HG02642 (cell line): ENCODE results near the gene PHACTR3.

Source experiments
- ATAC-seq: cut with Tn5 transposase; IDR thresholded peaks from one replicate; pipeline ENCODE4 v1.9.1; 2021; ENCODE audit warnings: mild to moderate bottlenecking; ENCODE audit not compliant: unreplicated experiment, poor library complexity

PHACTR3 gene

GRCh38 chr20:59784365-59784764, 180.0 kb downstream of the PHACTR3 start:
- no peak for ATAC-seq

- ATAC-seq: no peak
These were observed 180.7 kb downstream of the PHACTR3 start for GRCh38 chr20:59784791-59785668.

- ATAC-seq: no peak
These were observed 181.3 kb downstream of the PHACTR3 start for GRCh38 chr20:59785669-59785959.

GRCh38 chr20:59785986-59786795, 181.9 kb downstream of the PHACTR3 start:
- ATAC-seq: no peak

DNA sequence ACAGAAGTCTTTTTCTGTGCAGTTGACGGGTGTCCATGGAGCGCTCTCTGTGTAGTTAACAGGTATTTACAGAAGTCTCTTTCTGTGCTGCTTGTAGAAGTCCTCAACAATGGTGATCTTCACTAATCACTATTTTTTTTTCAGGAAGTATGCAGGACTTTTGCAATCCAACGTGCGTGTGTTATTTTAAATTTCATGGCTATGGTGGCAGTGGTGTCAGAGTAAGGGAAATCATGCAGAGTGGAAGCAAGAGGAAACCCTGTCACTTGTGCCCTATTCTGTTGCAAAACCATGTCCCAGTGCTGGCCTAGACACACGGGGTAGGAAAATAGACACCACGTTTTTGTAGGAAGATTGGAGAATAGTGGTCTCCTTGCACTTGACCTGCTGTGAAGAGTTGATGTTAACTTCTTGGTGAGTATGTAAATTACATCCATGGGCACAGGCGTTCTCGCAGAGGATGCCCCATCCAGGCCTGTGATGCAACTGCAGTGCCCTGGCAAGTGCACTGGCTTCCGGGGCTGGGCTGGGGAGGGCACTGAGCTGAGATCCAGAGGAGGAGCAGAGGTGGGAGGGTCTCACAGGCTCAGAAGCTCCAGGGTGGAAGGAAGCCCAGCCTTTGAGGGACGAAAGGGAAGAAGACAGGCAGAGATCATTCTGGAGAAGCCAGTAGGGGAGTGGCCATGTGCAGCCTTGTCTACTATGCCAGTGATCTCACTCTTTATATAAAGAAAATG, 182.6 kb downstream of the PHACTR3 start:
- ATAC-seq: no peak

- no peak for ATAC-seq
These were observed 183.2 kb downstream of the PHACTR3 start for GRCh38 chr20:59787538-59787890.

GRCh38 chr20:59788196-59788735, 183.9 kb downstream of the PHACTR3 start:
- no peak for ATAC-seq

GRCh38 chr20:59788811-59789397, 184.6 kb downstream of the PHACTR3 start:
- ATAC-seq: no peak

GRCh38 chr20:59789686-59790085, 185.3 kb downstream of the PHACTR3 start:
- no peak for ATAC-seq

DNA sequence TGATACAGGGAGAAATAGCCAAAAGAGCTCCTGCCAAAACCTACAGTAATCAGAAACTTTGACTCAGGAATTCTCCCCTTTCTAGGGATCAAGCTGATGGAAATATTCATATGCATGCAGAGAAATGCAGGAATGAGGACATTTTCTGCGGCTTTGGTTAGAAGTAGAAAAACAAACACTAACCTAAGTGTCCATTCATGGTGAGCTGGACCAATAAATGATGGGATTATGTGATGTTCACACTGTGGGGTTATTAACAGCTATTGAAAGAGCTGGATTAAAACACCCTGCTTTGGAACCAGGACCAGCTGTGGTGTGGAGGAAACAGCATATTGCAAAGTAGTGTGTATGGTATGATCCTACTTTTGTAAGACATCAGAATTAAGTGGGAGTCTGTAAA, 186.0 kb downstream of the PHACTR3 start:
- no peak for ATAC-seq

GRCh38 chr20:59792300-59792699, 188.0 kb downstream of the PHACTR3 start:
- no peak for ATAC-seq

- ATAC-seq: no peak
These were observed 190.2 kb downstream of the PHACTR3 start for GRCh38 chr20:59794555-59794954.

GRCh38 chr20:59800309-59800708, 196.0 kb downstream of the PHACTR3 start:
- ATAC-seq: no peak

DNA sequence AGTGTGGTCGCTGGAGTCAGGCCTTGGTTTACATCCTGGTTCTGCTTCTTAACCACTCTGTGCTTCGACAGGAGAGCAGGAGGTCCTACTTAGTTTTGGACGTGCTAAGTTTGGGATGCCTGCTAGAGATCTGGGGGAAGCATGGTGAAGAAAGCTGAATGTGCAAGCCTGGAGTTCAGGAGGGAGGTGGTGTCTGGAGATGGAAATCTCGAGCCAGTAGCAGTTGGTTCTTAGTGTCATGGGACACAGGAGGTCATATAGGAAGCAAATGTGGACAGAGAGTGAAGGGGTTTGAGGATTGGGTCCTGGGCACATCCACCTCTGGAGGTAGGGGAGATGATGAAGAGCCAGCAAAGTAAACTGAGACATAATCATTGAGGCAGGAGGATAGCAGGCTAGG, 197.7 kb downstream of the PHACTR3 start:
- no peak for ATAC-seq

DNA sequence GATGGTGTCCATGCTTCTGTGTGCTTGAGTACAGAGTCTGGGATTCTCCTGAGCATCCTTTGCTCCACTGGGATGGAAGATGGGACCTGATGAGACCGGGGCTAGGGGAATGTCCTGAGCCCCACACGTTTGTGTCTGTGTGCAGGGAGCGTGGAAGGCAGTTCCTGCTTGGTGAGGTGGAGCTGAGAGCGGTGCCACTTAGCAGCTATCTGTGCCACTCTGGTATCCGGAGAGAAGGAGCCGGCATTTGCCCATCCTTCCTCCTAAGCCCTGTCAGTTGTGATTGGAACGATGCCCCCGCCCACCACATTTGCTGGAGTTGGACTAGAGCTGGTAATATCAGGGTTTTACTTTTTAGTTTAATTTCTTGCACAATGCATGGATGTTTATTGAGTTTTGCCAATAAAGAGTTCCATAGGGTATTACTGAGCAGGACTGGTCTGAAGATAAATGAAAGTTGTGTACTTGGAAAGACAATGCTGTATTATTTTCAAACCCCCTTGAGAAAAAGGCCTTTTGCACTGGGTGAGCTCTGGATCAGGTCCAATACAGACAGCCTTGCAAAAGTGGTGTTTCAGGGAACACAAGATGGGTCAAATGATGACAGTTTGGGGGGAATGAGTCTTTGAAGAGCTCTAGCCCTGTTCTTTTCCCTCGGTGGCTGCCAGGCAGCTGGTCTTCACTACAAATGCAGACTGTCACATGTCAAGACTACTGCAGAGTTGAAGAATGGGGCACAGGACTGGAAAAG, 198.3 kb downstream of the PHACTR3 start:
- no peak for ATAC-seq

- ATAC-seq: no peak
These were observed 200.0 kb downstream of the PHACTR3 start for GRCh38 chr20:59804347-59804746.

DNA sequence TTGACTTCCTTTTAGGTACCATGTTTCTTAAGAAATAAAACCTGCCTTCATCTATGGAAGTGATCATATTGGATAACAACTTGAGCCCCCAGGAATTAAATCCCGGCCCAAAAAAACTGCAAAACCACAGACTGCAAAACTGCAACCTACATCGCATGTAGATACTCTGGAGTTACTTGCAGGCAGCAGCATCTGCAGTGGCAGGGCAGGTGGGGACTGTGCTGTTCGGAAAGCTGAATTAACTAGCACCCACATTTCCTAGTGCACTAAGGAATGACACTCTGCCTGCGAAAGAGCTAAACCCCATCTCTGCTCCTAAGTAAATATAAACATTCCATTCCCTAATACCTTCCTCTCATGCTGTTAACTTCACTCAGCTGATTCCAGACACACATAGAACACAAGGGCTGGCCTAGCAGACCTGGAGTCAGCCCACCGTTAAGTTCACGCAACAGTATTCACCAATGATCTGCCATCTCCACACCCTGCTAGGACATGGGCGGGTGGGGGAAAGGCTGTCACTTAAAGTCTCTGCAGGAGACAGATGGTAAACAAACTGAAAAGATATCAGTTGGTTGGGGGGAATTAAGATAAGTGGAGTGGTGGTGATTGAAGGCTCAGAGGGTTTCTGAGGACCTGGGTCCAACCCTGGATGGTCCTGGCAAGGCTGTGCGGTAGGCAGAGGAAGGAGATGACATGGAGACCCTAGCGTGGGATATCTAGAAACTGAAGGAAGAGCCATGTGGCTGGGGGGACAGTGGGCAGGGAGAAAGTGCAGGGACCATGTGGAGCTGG, 200.7 kb downstream of the PHACTR3 start:
- no peak for ATAC-seq

DNA sequence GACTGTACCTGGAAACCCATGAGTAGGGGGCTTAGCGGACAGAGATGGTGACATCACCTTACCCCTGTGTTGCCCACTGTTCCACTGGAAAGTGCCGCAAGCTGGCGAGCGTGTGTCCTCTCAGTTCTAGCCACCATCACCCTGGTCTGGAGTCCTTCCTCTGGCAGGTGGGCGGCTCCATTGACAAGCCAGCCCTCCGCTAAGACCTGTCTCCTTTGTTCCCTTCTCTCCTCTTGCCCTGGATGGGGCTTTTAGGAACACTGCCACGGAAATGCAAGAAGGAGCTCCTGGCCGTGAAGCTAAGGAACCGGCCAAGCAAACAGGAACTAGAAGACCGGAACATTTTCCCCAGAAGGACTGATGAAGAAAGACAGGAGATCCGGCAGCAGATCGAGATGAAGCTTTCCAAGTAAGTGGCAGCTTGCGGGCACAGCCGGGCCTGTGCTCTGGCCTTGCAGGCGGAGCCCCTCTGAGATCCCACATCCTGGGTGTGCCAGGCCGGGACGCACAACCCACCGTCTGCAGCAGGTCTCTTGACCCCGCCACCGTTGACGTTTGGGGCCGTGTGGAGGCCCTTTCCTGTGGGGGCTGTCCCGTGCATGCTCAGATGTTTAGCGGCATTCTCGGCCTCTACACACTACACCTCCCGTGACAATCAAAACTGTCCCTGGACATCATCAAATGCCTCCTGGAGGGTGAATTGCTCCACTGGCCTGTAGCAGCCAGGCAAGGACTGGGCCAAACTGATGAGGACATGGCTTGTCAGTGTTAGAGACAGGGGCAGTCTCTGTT, 201.6 kb downstream of the PHACTR3 start:
- ATAC-seq: no peak
